OCI-LY1 (cell line): ENCODE measurements around the gene ARAF.
"Not testable (repeated sequence)": the region's sequence is repeated elsewhere in the genome, so short reads cannot be mapped to it uniquely, and the experiment has no call there.

Experiments used
- H2AFZ ChIP-seq: fragments of 200-600 bp; sonication (generic), shearing (Covaris generic); 2 replicates; pipeline ENCODE4 v1.6.0; 2014; ENCODE audit warnings: antibody characterized with exemption, mild to moderate bottlenecking, low read length
- H3F3A ChIP-seq: fragments of 200-600 bp; sonication (generic), shearing (Covaris generic); 2 replicates; pipeline ENCODE4 v1.6.0; 2014; ENCODE audit warnings: mild to moderate bottlenecking, antibody characterized with exemption, low read length, moderate library complexity; ENCODE audit not compliant: insufficient read depth
- H3K27ac ChIP-seq: fragments of 200-600 bp; sonication (generic); 2 replicates; pipeline ENCODE4 v1.5.1; 2014; ENCODE audit warnings: low read length, mixed run types, mild to moderate bottlenecking, low read depth; ENCODE audit not compliant: poor library complexity, severe bottlenecking
- H3K27me3 ChIP-seq: fragments of 200-600 bp; sonication (generic); 2 replicates; pipeline ENCODE4 v1.6.0; 2014; ENCODE audit warnings: antibody characterized with exemption, mild to moderate bottlenecking, low read length, moderate library complexity; ENCODE audit not compliant: insufficient read depth
- H3K36me3 ChIP-seq: fragments of 200-600 bp; sonication (generic); 2 replicates; pipeline ENCODE4 v1.6.1; 2014; ENCODE audit warnings: mild to moderate bottlenecking, antibody characterized with exemption, low read length, moderate library complexity, mixed read lengths; ENCODE audit not compliant: insufficient read depth
- H3K4me1 ChIP-seq: fragments of 200-600 bp; sonication (generic); 2 replicates; pipeline ENCODE4 v1.5.1; 2014; ENCODE audit warnings: mild to moderate bottlenecking, low read length, moderate library complexity; ENCODE audit not compliant: insufficient read depth, severe bottlenecking
- H3K4me2 ChIP-seq: fragments of 200-600 bp; sonication (generic), shearing (Covaris generic); 2 replicates; pipeline ENCODE4 v1.6.1; 2014; ENCODE audit warnings: low read length
- H3K4me3 ChIP-seq: fragments of 200-600 bp; sonication (generic); 2 replicates; pipeline ENCODE4 v1.5.1; 2014; ENCODE audit warnings: low read length, low read depth, mild to moderate bottlenecking, mixed read lengths; ENCODE audit not compliant: poor library complexity, severe bottlenecking
- H3K79me2 ChIP-seq: fragments of 200-600 bp; shearing (Covaris generic); 2 replicates; pipeline ENCODE4 v1.6.1; 2016; ENCODE audit warnings: mixed run types, low read length, mixed read lengths; ENCODE audit not compliant: insufficient read depth
- H3K9ac ChIP-seq: fragments of 200-600 bp; sonication (generic), shearing (Covaris generic); 2 replicates; pipeline ENCODE4 v1.6.1; 2014; ENCODE audit warnings: mild to moderate bottlenecking, low read length, mixed read lengths
- H3K9me2 ChIP-seq: fragments of 200-600 bp; sonication (generic), shearing (Covaris generic); 2 replicates; pipeline ENCODE4 v1.6.1; 2014; ENCODE audit warnings: low read depth, mild to moderate bottlenecking, low read length, mixed read lengths
- H3K9me3 ChIP-seq: fragments of 200-600 bp; shearing (Covaris generic); 2 replicates; pipeline ENCODE4 v1.6.1; 2014; ENCODE audit warnings: low read length, mixed read lengths
- H4K20me1 ChIP-seq: fragments of 200-600 bp; sonication (generic), shearing (Covaris generic); 2 replicates; pipeline ENCODE4 v1.6.0; 2016; ENCODE audit warnings: mild to moderate bottlenecking, low read length; ENCODE audit not compliant: insufficient read depth
- CTCF ChIP-seq: fragments of 200-600 bp; sonication (generic), shearing (Covaris generic); IDR thresholded peaks from 2 replicates; pipeline ENCODE4 v1.5.1; 2017; ENCODE audit warnings: mild to moderate bottlenecking, antibody characterized with exemption, low read length, moderate library complexity, mixed read lengths
- EZH2 ChIP-seq: fragments of 200-600 bp; sonication (generic), shearing (Covaris generic); IDR thresholded peaks from 2 replicates; pipeline ENCODE4 v1.8.0; 2017; ENCODE audit warnings: borderline replicate concordance, mixed run types, mild to moderate bottlenecking, antibody characterized with exemption, low read length, moderate library complexity, mixed read lengths

The ARAF gene

GRCh38 chrX:47595716-47596251 is 34.8 kb downstream of the ARAF start:
- H3K4me2 ChIP-seq = no peak overlapping the region
- no peaks in the 10 kb centered on the region for H3K9me2 ChIP-seq
- no peaks in the 10 kb centered on the region for H3K27me3 ChIP-seq
- no peaks in the 10 kb centered on the region for H3K79me2 ChIP-seq
- H3K4me3 ChIP-seq = no peak overlapping the region
- no peaks in the 10 kb centered on the region for H3F3A ChIP-seq
- H3K36me3 ChIP-seq = no peaks in the 10 kb centered on the region
- no peak overlapping the region for H2AFZ ChIP-seq
- TF ChIP-seq EZH2 (no peak), CTCF (no peak)
- no peak overlapping the region for H3K27ac ChIP-seq
- H3K4me1 ChIP-seq = no peaks in the 10 kb centered on the region
- no peak overlapping the region for H3K9ac ChIP-seq
- no peaks in the 10 kb centered on the region for H3K9me3 ChIP-seq
- no peaks in the 10 kb centered on the region for H4K20me1 ChIP-seq

- Histone ChIP-seq H4K20me1 (no peaks in the 10 kb centered on the region), H2AFZ (no peak overlapping the region), H3K27me3 (no peaks in the 10 kb centered on the region), H3K79me2 (no peaks in the 10 kb centered on the region), H3K4me3 (no peak overlapping the region), H3K9ac (no peak overlapping the region), H3K9me3 (no peaks in the 10 kb centered on the region), H3K36me3 (no peaks in the 10 kb centered on the region), H3K4me2 (no peak overlapping the region), H3F3A (no peaks in the 10 kb centered on the region), H3K9me2 (no peaks in the 10 kb centered on the region), H3K4me1 (no peaks in the 10 kb centered on the region), H3K27ac (no peak overlapping the region)
- no peak for TF ChIP-seq CTCF
Observed at GRCh38 chrX:47596256-47596655, 35.3 kb downstream of the ARAF start.

- Histone ChIP-seq H3K9ac (no peak overlapping the region), H3K9me2 (no peaks in the 10 kb centered on the region), H3K4me1 (no peaks in the 10 kb centered on the region), H2AFZ (no peak overlapping the region), H3K36me3 (no peaks in the 10 kb centered on the region), H4K20me1 (no peaks in the 10 kb centered on the region), H3K27me3 (no peaks in the 10 kb centered on the region), H3K4me3 (no peak overlapping the region), H3F3A (no peaks in the 10 kb centered on the region), H3K27ac (no peak overlapping the region), H3K9me3 (no peaks in the 10 kb centered on the region), H3K4me2 (no peak overlapping the region), H3K79me2 (no peaks in the 10 kb centered on the region)
- TF ChIP-seq CTCF (no peak), EZH2 (no peak)
Observed at GRCh38 chrX:47597222-47597621, 36.2 kb downstream of the ARAF start.

GRCh38 chrX:47603125-47603524 is 42.1 kb downstream of the ARAF start:
- H3F3A ChIP-seq, H3K9ac ChIP-seq, H3K4me3 ChIP-seq, H2AFZ ChIP-seq, H3K36me3 ChIP-seq, H3K9me2 ChIP-seq, H3K4me2 ChIP-seq, H3K9me3 ChIP-seq, H3K27me3 ChIP-seq, H3K27ac ChIP-seq, H3K4me1 ChIP-seq, H4K20me1 ChIP-seq, H3K79me2 ChIP-seq: not testable (repeated sequence)
